ENCODE measurements around the gene CERS6.

DNA sequence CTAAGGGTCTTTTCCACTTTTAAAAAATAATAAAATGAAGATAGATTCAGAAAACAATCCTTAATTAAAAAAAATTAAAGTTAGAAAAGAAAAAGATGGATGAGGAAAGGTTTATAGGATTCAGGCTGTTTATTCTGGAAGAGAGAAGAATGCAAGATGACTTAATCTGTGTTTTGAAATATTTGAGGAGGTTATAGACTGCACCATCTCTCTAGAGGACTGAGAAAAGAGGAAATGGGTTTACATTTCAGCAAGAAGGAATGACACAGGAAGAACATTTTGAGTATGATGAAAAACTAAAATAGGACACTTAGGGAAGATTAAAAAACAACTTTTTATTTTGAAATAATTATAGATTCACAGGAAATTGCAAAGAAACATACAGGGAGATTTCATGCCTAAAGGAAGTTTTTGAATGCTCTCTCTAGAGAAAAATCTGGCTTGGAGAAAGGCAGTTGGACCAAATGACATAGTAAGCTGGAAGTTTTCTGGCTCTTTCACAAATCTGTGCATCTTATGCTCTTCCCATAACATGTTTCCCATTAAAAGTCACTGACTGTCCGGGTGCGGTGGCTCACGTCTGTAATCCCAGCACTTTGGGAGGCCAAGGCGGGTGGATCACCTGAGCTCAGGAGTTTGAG is 75.0 kb downstream of the CERS6 start:
- TF ChIP-seq, protein P1, sequence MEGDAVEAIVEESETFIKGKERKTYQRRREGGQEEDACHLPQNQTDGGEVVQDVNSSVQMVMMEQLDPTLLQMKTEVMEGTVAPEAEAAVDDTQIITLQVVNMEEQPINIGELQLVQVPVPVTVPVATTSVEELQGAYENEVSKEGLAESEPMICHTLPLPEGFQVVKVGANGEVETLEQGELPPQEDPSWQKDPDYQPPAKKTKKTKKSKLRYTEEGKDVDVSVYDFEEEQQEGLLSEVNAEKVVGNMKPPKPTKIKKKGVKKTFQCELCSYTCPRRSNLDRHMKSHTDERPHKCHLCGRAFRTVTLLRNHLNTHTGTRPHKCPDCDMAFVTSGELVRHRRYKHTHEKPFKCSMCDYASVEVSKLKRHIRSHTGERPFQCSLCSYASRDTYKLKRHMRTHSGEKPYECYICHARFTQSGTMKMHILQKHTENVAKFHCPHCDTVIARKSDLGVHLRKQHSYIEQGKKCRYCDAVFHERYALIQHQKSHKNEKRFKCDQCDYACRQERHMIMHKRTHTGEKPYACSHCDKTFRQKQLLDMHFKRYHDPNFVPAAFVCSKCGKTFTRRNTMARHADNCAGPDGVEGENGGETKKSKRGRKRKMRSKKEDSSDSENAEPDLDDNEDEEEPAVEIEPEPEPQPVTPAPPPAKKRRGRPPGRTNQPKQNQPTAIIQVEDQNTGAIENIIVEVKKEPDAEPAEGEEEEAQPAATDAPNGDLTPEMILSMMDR (IDR thresholded peaks at IDR 0.05): no peak
- no peak for TF ChIP-seq ZFX (IDR thresholded peaks at IDR 0.05; ENCODE audit: borderline replicate concordance)

All from 22Rv1 (cell line).